Measurements from ENCODE around the gene RPL36.

- TF ChIP-seq CTCF (IDR thresholded peaks at IDR 0.05; ENCODE audit: low read length) (no peak), EZH2 (optimal IDR thresholded peaks at IDR 0.05; ENCODE audit: low read depth, low read length) (no peak), EZH2phosphoT487 (IDR thresholded peaks at IDR 0.05; ENCODE audit: low read length) (no peak)
Observed at GRCh38 chr19:5697890-5698634, 8.0 kb downstream of the RPL36 start.
